PC-9 (cell line): ENCODE results near the gene MON1A. TPM values are rescaled to one million over a fixed set of nuclear protein-coding genes. Genes with fewer than 3 reads are reported as not detected.
"Not testable (repeated sequence)": the region's sequence is repeated elsewhere in the genome, so short reads cannot be mapped to it uniquely, and the experiment has no call there.

ENCODE experiments used
- BruUV-seq: library from RNA; stranded (reverse); fragments of 400-500 nt; replicated peaks from 2 replicates; lab custom pipeline; 2021; lab: Mats Ljungman, UMichigan
- CTCF ChIA-PET: fragments of 300-600 bp; sonication (Branson Sonifier 250); formaldehyde crosslinking; loops from one replicate; lab custom pipeline; 2022; ENCODE audit warnings: antibody characterized with exemption; lab: Charles Lee
- POLR2A ChIA-PET: fragments of 300-600 bp; sonication (Branson Sonifier 250); formaldehyde crosslinking; loops from one replicate; lab custom pipeline; 2022; ENCODE audit warnings: antibody characterized with exemption; ENCODE audit not compliant: unreplicated experiment; lab: Charles Lee
- DNase-seq, 2 experiments: peaks; one replicate each; pipeline versions ENCODE4 v3.0.0 to v3.0.0-alpha.2; 2015 to 2022; ENCODE audit warnings: mixed read lengths in 1 of 2
- H2AFZ ChIP-seq: fragments of 200-600 bp; sonication (generic); 2 replicates; pipeline ENCODE4 v1.8.1; 2017; ENCODE audit warnings: antibody characterized with exemption
- H3F3A ChIP-seq: fragments of 200-600 bp; sonication (generic); 2 replicates; pipeline ENCODE4 v1.8.1; 2017; ENCODE audit warnings: antibody characterized with exemption, mild to moderate bottlenecking, low read depth; ENCODE audit not compliant: insufficient read depth
- H3K27ac ChIP-seq: fragments of 200-600 bp; sonication (generic); 2 replicates; pipeline ENCODE4 v1.6.1; 2016; ENCODE audit warnings: mixed run types
- H3K27me3 ChIP-seq: fragments of 200-600 bp; sonication (generic); 2 replicates; pipeline ENCODE4 v1.6.1; 2016; ENCODE audit warnings: low read depth, mixed run types; ENCODE audit not compliant: insufficient read depth
- H3K36me3 ChIP-seq: fragments of 200-600 bp; sonication (generic); 2 replicates; pipeline ENCODE4 v1.6.1; 2016; ENCODE audit warnings: low read depth, mixed run types
- H3K4me1 ChIP-seq: fragments of 200-600 bp; sonication (generic); replicated peaks from 2 replicates; pipeline ENCODE4 v1.6.1; 2016; ENCODE audit warnings: mixed run types; ENCODE audit not compliant: insufficient read depth
- H3K4me2 ChIP-seq: fragments of 200-600 bp; sonication (generic); 2 replicates; pipeline ENCODE4 v1.6.1; 2017; ENCODE audit warnings: mixed run types
- H3K4me3 ChIP-seq: fragments of 200-600 bp; sonication (generic); 2 replicates; pipeline ENCODE4 v1.6.1; 2016; ENCODE audit warnings: mixed run types
- H3K79me2 ChIP-seq: fragments of 200-600 bp; sonication (generic); 2 replicates; pipeline ENCODE4 v1.6.1; 2017; ENCODE audit warnings: low read depth, mixed run types
- H3K9me2 ChIP-seq: fragments of 200-600 bp; sonication (generic); 2 replicates; pipeline ENCODE4 v1.8.1; 2017; ENCODE audit warnings: mild to moderate bottlenecking; ENCODE audit not compliant: insufficient read depth
- H3K9me3 ChIP-seq: fragments of 200-600 bp; sonication (generic); 2 replicates; pipeline ENCODE4 v1.8.1; 2016; ENCODE audit warnings: low read depth; ENCODE audit not compliant: insufficient read depth
- H4K20me1 ChIP-seq: fragments of 200-600 bp; sonication (generic); 2 replicates; pipeline ENCODE4 v1.8.1; 2017; ENCODE audit not compliant: insufficient read depth
- EZH2 ChIP-seq: fragments of 200-600 bp; sonication (generic); IDR thresholded peaks from 2 replicates; pipeline ENCODE4 v1.8.0; 2017; ENCODE audit warnings: antibody characterized with exemption, low read depth
- intact Hi-C: fragments of 100-400 bp; cut with micrococcal nuclease; formaldehyde crosslinking; loops from one replicate; pipeline ENCODE4 v1.10.0; 2022; ENCODE audit not compliant: unreplicated experiment
- total RNA-seq: library from RNA; stranded (reverse); gene quantifications from 2 replicates; pipeline ENCODE4 v1.2.3, GENCODE V29; 2021
- TF ChIP-seq, protein P1 (sequence below): fragments of 200-600 bp; sonication (generic); conservative IDR thresholded peaks from 2 replicates; pipeline ENCODE4 v1.6.1; 2017; ENCODE audit warnings: mixed run types, antibody characterized with exemption, mild to moderate bottlenecking, moderate library complexity

Gene MON1A
- total RNA-seq, 1 experiment from 2014 or later = 4.8 TPM

DNA sequence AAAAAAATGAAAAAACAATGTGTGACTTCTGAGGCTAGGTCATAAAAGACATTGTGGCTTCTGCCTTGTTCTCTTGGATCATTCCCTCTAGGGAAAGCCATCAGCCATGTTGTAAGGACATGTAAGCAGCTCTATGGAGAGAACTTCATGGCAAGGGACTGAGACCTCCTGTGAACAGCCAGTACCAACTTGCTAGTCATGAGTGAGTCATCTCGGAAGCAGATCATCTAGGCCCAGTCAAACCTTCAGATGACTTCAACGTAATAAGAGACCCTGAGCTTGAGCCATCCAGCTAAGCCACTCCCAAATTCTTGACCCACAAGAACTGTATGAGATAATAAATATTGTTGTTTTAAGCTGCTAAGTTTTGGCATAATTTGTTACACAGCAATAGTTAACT lies 4.9 kb downstream of the MON1A start:
- no peak overlapping the region for H2AFZ ChIP-seq
- no peaks in the 10 kb centered on the region for H3F3A ChIP-seq
- H3K9me2 ChIP-seq = no peaks in the 10 kb centered on the region
- H3K36me3 ChIP-seq = no peaks in the 10 kb centered on the region
- no peak for TF ChIP-seq EZH2
- TF ChIP-seq, protein P1, sequence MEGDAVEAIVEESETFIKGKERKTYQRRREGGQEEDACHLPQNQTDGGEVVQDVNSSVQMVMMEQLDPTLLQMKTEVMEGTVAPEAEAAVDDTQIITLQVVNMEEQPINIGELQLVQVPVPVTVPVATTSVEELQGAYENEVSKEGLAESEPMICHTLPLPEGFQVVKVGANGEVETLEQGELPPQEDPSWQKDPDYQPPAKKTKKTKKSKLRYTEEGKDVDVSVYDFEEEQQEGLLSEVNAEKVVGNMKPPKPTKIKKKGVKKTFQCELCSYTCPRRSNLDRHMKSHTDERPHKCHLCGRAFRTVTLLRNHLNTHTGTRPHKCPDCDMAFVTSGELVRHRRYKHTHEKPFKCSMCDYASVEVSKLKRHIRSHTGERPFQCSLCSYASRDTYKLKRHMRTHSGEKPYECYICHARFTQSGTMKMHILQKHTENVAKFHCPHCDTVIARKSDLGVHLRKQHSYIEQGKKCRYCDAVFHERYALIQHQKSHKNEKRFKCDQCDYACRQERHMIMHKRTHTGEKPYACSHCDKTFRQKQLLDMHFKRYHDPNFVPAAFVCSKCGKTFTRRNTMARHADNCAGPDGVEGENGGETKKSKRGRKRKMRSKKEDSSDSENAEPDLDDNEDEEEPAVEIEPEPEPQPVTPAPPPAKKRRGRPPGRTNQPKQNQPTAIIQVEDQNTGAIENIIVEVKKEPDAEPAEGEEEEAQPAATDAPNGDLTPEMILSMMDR = no peak
- no peak overlapping the region for H3K4me3 ChIP-seq
- no peak overlapping the region for H3K27ac ChIP-seq
- no peaks in the 10 kb centered on the region for H3K9me3 ChIP-seq
- CTCF ChIA-PET = no interaction called here
- peak; percentile 19 to 47 for DNase-seq
- intact Hi-C loops = no loop called here
- no peaks in the 10 kb centered on the region for H4K20me1 ChIP-seq
- H3K4me2 ChIP-seq = no peak overlapping the region
- peaks cover 13% of the 10 kb centered on the region for H3K4me1 ChIP-seq
- H3K27me3 ChIP-seq = no peaks in the 10 kb centered on the region
- BruUV-seq = no TSS peak
- no peaks in the 10 kb centered on the region for H3K79me2 ChIP-seq
- POLR2A ChIA-PET = interaction anchor here (0.6 kb wide), 1 partner anchor 16 kb away, joined by 3 read pairs; no protein-coding TSS in a partner anchor

DNA sequence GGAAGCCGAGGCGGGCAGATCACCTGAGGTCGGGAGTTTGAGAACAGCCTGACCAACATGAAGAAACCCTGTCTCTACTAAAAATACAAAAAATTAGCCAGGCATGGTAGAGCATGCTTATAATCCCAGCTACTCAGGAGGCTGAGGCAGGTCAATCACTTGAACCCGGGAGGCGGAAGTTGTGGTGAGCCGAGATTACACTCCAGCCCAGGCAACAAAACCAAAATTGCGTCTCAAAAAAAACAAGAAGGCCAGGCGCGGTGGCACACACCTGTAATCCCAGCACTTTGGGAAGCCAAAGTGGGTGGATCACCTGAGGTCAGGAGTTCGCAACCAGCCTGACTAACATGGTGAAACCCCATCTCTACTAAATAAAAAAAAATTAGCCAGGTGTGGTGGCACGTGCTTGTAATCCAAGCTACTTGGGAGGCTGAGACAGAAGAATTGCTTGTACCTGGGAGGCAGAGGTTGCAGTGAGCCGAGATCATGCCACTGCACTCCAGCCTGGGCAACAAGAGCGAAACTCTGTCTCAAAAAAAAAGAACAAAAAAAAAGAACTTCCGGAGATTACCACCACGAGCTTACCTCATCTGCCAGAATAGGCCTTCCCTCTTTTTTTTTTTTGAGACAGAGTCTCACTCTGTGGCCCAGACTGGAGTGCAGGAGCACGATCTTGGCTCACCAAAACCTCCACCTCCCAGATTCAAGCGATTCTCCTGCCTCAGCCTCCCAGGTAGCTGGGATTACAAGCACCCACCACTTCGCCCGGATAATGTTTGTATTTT lies 11.6 kb downstream of the MON1A start:
- H3K4me1 ChIP-seq, H3K4me2 ChIP-seq, H3K36me3 ChIP-seq, H3K27ac ChIP-seq, H3F3A ChIP-seq, intact Hi-C loops, BruUV-seq, H3K9me2 ChIP-seq, DNase-seq, H3K79me2 ChIP-seq, POLR2A ChIA-PET, H3K4me3 ChIP-seq, H3K27me3 ChIP-seq, H4K20me1 ChIP-seq, H2AFZ ChIP-seq, CTCF ChIA-PET, H3K9me3 ChIP-seq: not testable (repeated sequence)

- Histone ChIP-seq H3K9me3 (no peaks in the 10 kb centered on the region), H3K4me1 (no peaks in the 10 kb centered on the region), H3K79me2 (no peaks in the 10 kb centered on the region), H3K4me3 (no peak overlapping the region), H2AFZ (no peak overlapping the region), H3F3A (no peaks in the 10 kb centered on the region), H3K27me3 (no peaks in the 10 kb centered on the region), H4K20me1 (no peaks in the 10 kb centered on the region), H3K9me2 (no peaks in the 10 kb centered on the region), H3K27ac (no peak overlapping the region), H3K36me3 (no peaks in the 10 kb centered on the region), H3K4me2 (no peak overlapping the region)
- intact Hi-C loops = no loop called here
- no peak for DNase-seq
- TF ChIP-seq EZH2 = no peak
- TF ChIP-seq, protein P1 = no peak
- no TSS peak for BruUV-seq
- CTCF ChIA-PET = no interaction called here
- POLR2A ChIA-PET = no interaction called here
Measured at GRCh38 chr3:49916686-49917085, 12.9 kb downstream of the MON1A start.
